NCI-H1694 (cell line): Measurements from ENCODE around the gene USP47.

Experiments
- DNase-seq: peaks from one replicate; lab custom pipeline; 2025; lab: John Stamatoyannopoulos, UW

Gene USP47

GRCh38 chr11:11982461-11982860 lies 140.7 kb downstream of the USP47 start:
- DNase-seq, result no peak

GRCh38 chr11:11982975-11983374 lies 141.2 kb downstream of the USP47 start:
- no peak for DNase-seq

- DNase-seq, result no peak
These were observed 141.7 kb downstream of the USP47 start for GRCh38 chr11:11983427-11983826.

- no peak for DNase-seq
These were observed 142.8 kb downstream of the USP47 start for GRCh38 chr11:11984563-11984962.

GRCh38 chr11:11985016-11985715 lies 143.4 kb downstream of the USP47 start:
- no peak for DNase-seq

GRCh38 chr11:11985954-11986949 lies 144.5 kb downstream of the USP47 start:
- DNase-seq, result no peak

GRCh38 chr11:11987503-11988022 lies 145.8 kb downstream of the USP47 start:
- DNase-seq, result no peak

GRCh38 chr11:11988099-11988651 lies 146.4 kb downstream of the USP47 start:
- DNase-seq, result no peak

- DNase-seq, result no peak
These were observed 147.0 kb downstream of the USP47 start for GRCh38 chr11:11988681-11989261.

- DNase-seq, result no peak
These were observed 148.3 kb downstream of the USP47 start for GRCh38 chr11:11989774-11990744.

GRCh38 chr11:11992257-11993212 lies 150.8 kb downstream of the USP47 start:
- no peak for DNase-seq

GRCh38 chr11:11993839-11994238 lies 152.1 kb downstream of the USP47 start:
- DNase-seq, result peak; percentile 21

- no peak for DNase-seq
These were observed 153.8 kb downstream of the USP47 start for GRCh38 chr11:11995601-11996000.

GRCh38 chr11:11996321-11997048 lies 154.7 kb downstream of the USP47 start:
- DNase-seq, result no peak

- no peak for DNase-seq
These were observed 155.2 kb downstream of the USP47 start for GRCh38 chr11:11997049-11997322.

- DNase-seq, result no peak
These were observed 156.5 kb downstream of the USP47 start for GRCh38 chr11:11998091-11998781.

GRCh38 chr11:12001186-12001585 lies 159.4 kb downstream of the USP47 start:
- DNase-seq, result no peak

GRCh38 chr11:12003336-12003735 lies 161.6 kb downstream of the USP47 start:
- no peak for DNase-seq

- no peak for DNase-seq
These were observed 162.0 kb downstream of the USP47 start for GRCh38 chr11:12003815-12004214.
